AG09319 (cell line): ENCODE results near the gene C17orf114.

Source experiments
- DNase-seq: peaks from one replicate; pipeline ENCODE4 v3.0.0-alpha.2; 2010; ENCODE audit warnings: low read depth; ENCODE audit errors: extremely low read depth
- TF ChIP-seq, protein P1 (sequence below): IDR thresholded peaks from 2 replicates; pipeline ENCODE4 v1.5.1; 2011; ENCODE audit warnings: low read depth, mild to moderate bottlenecking, inconsistent platforms, low read length, moderate library complexity

C17orf114 gene

GRCh38 chr17:4810696-4811290 is 8.7 kb upstream of the C17orf114 start:
- TF ChIP-seq, protein P1, sequence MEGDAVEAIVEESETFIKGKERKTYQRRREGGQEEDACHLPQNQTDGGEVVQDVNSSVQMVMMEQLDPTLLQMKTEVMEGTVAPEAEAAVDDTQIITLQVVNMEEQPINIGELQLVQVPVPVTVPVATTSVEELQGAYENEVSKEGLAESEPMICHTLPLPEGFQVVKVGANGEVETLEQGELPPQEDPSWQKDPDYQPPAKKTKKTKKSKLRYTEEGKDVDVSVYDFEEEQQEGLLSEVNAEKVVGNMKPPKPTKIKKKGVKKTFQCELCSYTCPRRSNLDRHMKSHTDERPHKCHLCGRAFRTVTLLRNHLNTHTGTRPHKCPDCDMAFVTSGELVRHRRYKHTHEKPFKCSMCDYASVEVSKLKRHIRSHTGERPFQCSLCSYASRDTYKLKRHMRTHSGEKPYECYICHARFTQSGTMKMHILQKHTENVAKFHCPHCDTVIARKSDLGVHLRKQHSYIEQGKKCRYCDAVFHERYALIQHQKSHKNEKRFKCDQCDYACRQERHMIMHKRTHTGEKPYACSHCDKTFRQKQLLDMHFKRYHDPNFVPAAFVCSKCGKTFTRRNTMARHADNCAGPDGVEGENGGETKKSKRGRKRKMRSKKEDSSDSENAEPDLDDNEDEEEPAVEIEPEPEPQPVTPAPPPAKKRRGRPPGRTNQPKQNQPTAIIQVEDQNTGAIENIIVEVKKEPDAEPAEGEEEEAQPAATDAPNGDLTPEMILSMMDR: no peak
- DNase-seq: no peak

DNA sequence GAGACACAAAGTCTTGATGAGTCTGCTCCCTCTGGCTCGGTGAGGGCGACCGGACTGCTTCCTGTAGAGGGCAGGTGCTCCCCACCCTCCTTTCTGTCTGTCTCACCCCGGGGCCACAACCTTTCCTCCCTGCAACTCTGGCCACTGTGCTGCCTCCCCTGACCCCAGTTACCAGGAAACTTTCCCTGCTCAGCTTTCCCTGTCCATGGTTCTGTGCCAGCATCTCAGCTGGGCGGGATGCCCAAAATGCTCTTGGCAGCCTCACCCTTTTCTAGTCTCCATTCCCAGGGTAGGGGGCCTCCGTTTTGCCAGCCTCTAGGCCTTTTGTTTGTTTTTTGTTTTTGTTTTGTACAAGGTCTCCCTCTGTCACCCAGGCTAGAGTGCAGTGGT is 6.2 kb upstream of the C17orf114 start:
- TF ChIP-seq, protein P1: no peak
- no peak for DNase-seq

GRCh38 chr17:4807605-4808377 is 5.7 kb upstream of the C17orf114 start:
- TF ChIP-seq, protein P1: no peak
- no peak for DNase-seq

DNA sequence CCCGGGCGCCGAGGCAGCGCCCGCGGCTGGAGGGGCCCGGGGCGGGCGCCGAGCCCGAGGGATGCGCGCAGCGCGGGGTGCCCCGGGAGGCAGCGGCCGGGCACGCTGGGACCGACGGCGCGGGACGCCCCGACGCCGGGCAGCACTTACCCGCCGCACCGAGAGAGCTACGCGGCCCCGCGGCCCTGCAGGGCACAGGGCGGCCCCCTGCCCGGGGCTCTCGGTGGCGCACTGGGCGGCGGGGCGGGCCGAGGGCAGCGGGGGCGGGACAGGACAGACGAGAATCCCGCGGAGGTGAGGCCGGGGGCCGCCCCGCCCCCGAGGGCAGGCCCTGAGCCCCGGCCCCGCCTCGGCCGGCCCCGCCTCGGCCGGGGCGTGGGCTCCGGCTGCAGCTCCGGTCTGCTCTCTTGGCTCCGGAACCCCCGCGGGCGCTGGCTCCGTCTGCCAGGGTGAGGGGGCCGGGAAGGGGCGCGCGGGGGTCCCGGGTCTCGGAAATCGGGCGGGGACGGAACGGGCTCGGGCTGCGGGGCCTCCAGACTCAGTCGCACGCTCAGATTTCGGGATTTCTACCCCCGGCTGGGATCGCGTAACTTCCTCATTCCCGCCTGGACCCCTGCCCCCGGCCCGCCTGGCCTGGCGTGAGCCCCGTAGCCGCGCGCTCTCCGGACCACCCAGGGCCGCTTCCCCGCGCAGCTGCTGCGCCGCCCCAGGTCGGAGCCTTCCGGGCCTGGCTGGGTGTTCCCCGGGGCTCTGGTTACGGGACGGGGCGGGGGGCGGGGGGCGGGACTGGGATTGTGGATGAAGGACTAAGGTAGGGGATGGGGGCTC is 4.9 kb upstream of the C17orf114 start, which contains the start of gene PLD2:
Gene PLD2, plus strand, starts transcription at position 376 of the 828 bp plus-strand sequence. CDS start 621 bp downstream, outside the sequence.
- TF ChIP-seq, protein P1: no peak
- peak; percentile 44 for DNase-seq

GRCh38 chr17:4806456-4806776 is 4.3 kb upstream of the C17orf114 start:
- DNase-seq: no peak

GRCh38 chr17:4800462-4801196 is 1.5 kb downstream of the C17orf114 start:
- DNase-seq: no peak
- TF ChIP-seq, protein P1: no peak

More at GRCh38 chr17:4806456-4806776, 4.3 kb upstream of the C17orf114 start:
- TF ChIP-seq, protein P1: no peak
